Sigmoid colon (tissue), 7 donors: ENCODE data around the gene TYR. TPM values are rescaled to one million over a fixed set of nuclear protein-coding genes. Genes with fewer than 3 reads are reported as not detected.

ENCODE experiments used
- DNase-seq: peaks from one replicate; pipeline ENCODE4 v3.0.0-alpha.2; 2019
- H3K27ac ChIP-seq, 4 donors: fragments of 200-600 bp; sonication (generic); one replicate each; pipeline ENCODE4 v1.5.1; 2016 to 2019; ENCODE audit warnings: mild to moderate bottlenecking in 1 of 4
- H3K27me3 ChIP-seq, 3 donors: fragments of 200-600 bp; sonication (generic); one replicate each; pipeline ENCODE4 v1.5.1; 2019; ENCODE audit warnings: mild to moderate bottlenecking in 1 of 3
- H3K36me3 ChIP-seq, 4 donors: fragments of 200-600 bp; sonication (generic); one replicate each; pipeline ENCODE4 v1.5.1; 2016 to 2019
- H3K4me1 ChIP-seq, 4 donors: fragments of 200-600 bp; sonication (generic); one replicate each; pipeline ENCODE4 v1.5.1; 2017 to 2019
- H3K4me3 ChIP-seq, 4 donors: fragments of 200-600 bp; sonication (generic); one replicate each; pipeline ENCODE4 v1.5.1; 2017 to 2019; ENCODE audit warnings: mild to moderate bottlenecking in 2 of 4, moderate library complexity in 1 of 4
- H3K9me3 ChIP-seq, 4 donors: fragments of 200-600 bp in 3 of 4; sonication (generic) in 3 of 4; one replicate each; pipeline versions ENCODE4 v1.5.1 to v1.6.1; 2013 to 2019
- CTCF ChIP-seq, 4 experiments: fragments of 450-650 bp in 3 of 4; fragments of 200-600 bp in 1 of 4; IDR thresholded peaks; one replicate each; pipeline ENCODE4 v1.5.1; 2016 to 2019; ENCODE audit warnings: antibody characterized with exemption in 4 of 4, mild to moderate bottlenecking in 3 of 4, moderate library complexity in 2 of 4
- EP300 ChIP-seq, 4 donors: sonication (generic); formaldehyde crosslinking; IDR thresholded peaks; one replicate each; pipeline ENCODE4 v1.6.1; 2017; ENCODE audit warnings: antibody characterized with exemption in 4 of 4
- POLR2A ChIP-seq, 2 donors: fragments of 450-650 bp; IDR thresholded peaks; one replicate each; pipeline ENCODE4 v1.6.1; 2016; ENCODE audit warnings: antibody characterized with exemption in 2 of 2, mild to moderate bottlenecking in 2 of 2, moderate library complexity in 2 of 2
- POLR2AphosphoS5 ChIP-seq, 4 donors: sonication (generic); formaldehyde crosslinking; IDR thresholded peaks; one replicate each; pipeline ENCODE4 v1.6.1; 2017; ENCODE audit warnings: antibody characterized with exemption in 4 of 4
- WGBS, 2 donors: extraction: QIAGEN DNeasy Blood & Tissue Kit; methylation state at CpG; one replicate each; pipeline ENCODE4 v1.1.7; 2013; 5-methylcytosine and 5-hydroxymethylcytosine counted together
- intact Hi-C: fragments of 100-400 bp; cut with DNase I; formaldehyde crosslinking; loops from one replicate; pipeline ENCODE4 v1.15.1; 2023
- polyA plus RNA-seq, 3 donors: library from polyadenylated mRNA; stranded (reverse); fragments of 200-250 nt; gene quantifications; one replicate each; pipeline ENCODE4 v1.2.3, GENCODE V29; 2013
- total RNA-seq, 4 donors: library from RNA; depleted of rRNA; stranded (reverse); fragments of >200 nt; gene quantifications; one replicate each; pipeline ENCODE4 v1.1.0, GENCODE V29; 2016
- donor health status: healthy with polysubstance abuse.
- donor health status: Bipolar disorder and iron deficiency.
- donor health status: healthy.

TYR gene
- total and polyA plus RNA-seq, 7 donors: not detected

GRCh38 chr11:89182773-89183518 is 5.3 kb downstream of the TYR start:
- Histone ChIP-seq H3K9me3 (no peaks in the 10 kb centered on the region), H3K4me3 (no peak overlapping the region), H3K27ac (no peak overlapping the region), H3K4me1 (peaks cover 0 to 5% (median 1%) of the 10 kb centered on the region in 4 donors), H3K27me3 (no peaks in the 10 kb centered on the region), H3K36me3 (no peaks in the 10 kb centered on the region)
- 71 to 82% methylated on average over 5 of the region's 5 CpGs for whole genome bisulfite sequencing, 2 donors
- intact Hi-C loops: no loop called here
- DNase-seq: no peak
- TF ChIP-seq POLR2A (IDR thresholded peaks at IDR 0.05): no peak

- H3K4me1 ChIP-seq: peaks cover 0 to 5% (median 1%) of the 10 kb centered on the region in 4 donors
- H3K27ac ChIP-seq: no peak overlapping the region
- WGBS, 2 donors: 74 to 87% methylated on average over 3 of the region's 3 CpGs
- no peak for TF ChIP-seq POLR2A (IDR thresholded peaks at IDR 0.05)
- TF ChIP-seq POLR2AphosphoS5 (IDR thresholded peaks at IDR 0.05): no peak
- TF ChIP-seq CTCF (IDR thresholded peaks at IDR 0.05): no peak
- no peak for TF ChIP-seq EP300 (IDR thresholded peaks at IDR 0.05)
- H3K36me3 ChIP-seq: no peaks in the 10 kb centered on the region
- no peak for DNase-seq
- H3K9me3 ChIP-seq: no peaks in the 10 kb centered on the region
- intact Hi-C loops: no loop called here
- no peak overlapping the region for H3K4me3 ChIP-seq
- H3K27me3 ChIP-seq: no peaks in the 10 kb centered on the region
Measured at GRCh38 chr11:89184021-89184420, 6.3 kb downstream of the TYR start.

- H3K4me1 ChIP-seq: no peaks in the 10 kb centered on the region
- TF ChIP-seq EP300 (IDR thresholded peaks at IDR 0.05): no peak
- TF ChIP-seq POLR2A (IDR thresholded peaks at IDR 0.05): no peak
- TF ChIP-seq POLR2AphosphoS5 (IDR thresholded peaks at IDR 0.05): no peak
- TF ChIP-seq CTCF (IDR thresholded peaks at IDR 0.05): no peak
- H3K36me3 ChIP-seq: no peaks in the 10 kb centered on the region
- intact Hi-C loops: no loop called here
- no peak overlapping the region for H3K27ac ChIP-seq
- H3K9me3 ChIP-seq: no peaks in the 10 kb centered on the region
- no peak overlapping the region for H3K4me3 ChIP-seq
- WGBS, 2 donors: 68 to 72% methylated on average over 2 of the region's 2 CpGs
- DNase-seq: no peak
- no peaks in the 10 kb centered on the region for H3K27me3 ChIP-seq
Measured at GRCh38 chr11:89189776-89190175, 12.1 kb downstream of the TYR start.

GRCh38 chr11:89201138-89201537 is 23.5 kb downstream of the TYR start:
- no peak for TF ChIP-seq CTCF (IDR thresholded peaks at IDR 0.05)
- no peak for TF ChIP-seq POLR2AphosphoS5 (IDR thresholded peaks at IDR 0.05)
- no peak for TF ChIP-seq EP300 (IDR thresholded peaks at IDR 0.05)
- no peak for TF ChIP-seq POLR2A (IDR thresholded peaks at IDR 0.05)
- H3K27me3 ChIP-seq: no peaks in the 10 kb centered on the region
- no peak overlapping the region for H3K4me3 ChIP-seq
- WGBS, 2 donors: 75 to 77% methylated on average over 1 of the region's 1 CpG
- H3K27ac ChIP-seq: no peak overlapping the region
- no peaks in the 10 kb centered on the region for H3K36me3 ChIP-seq
- intact Hi-C loops: no loop called here
- H3K4me1 ChIP-seq: no peaks in the 10 kb centered on the region
- H3K9me3 ChIP-seq: no peaks in the 10 kb centered on the region
- no peak for DNase-seq

- Histone ChIP-seq H3K4me1 (no peaks in the 10 kb centered on the region), H3K9me3 (no peaks in the 10 kb centered on the region), H3K27ac (no peak overlapping the region), H3K27me3 (no peaks in the 10 kb centered on the region), H3K4me3 (no peak overlapping the region), H3K36me3 (no peaks in the 10 kb centered on the region)
- no peak for DNase-seq
- intact Hi-C loops: no loop called here
- TF ChIP-seq EP300 (IDR thresholded peaks at IDR 0.05) (no peak), CTCF (IDR thresholded peaks at IDR 0.05) (no peak), POLR2AphosphoS5 (IDR thresholded peaks at IDR 0.05) (no peak), POLR2A (IDR thresholded peaks at IDR 0.05) (no peak)
Measured at GRCh38 chr11:89203814-89204213, 26.1 kb downstream of the TYR start.
